ENCODE data around the gene MBLAC1. TPM values are rescaled to one million over a fixed set of nuclear protein-coding genes. Genes with fewer than 3 reads are reported as not detected.

The MBLAC1 gene
- total RNA-seq, 1 experiment from 2014 or later = 3.5 TPM

- no peak; the same call in 1 of the 2 replicates for TF ChIP-seq ZNF532 (CRISPR knock-in tag; IDR thresholded peaks at IDR 0.05; ENCODE audit: borderline replicate concordance)
- no peak for TF ChIP-seq USF2 (CRISPR knock-in tag; IDR thresholded peaks at IDR 0.05)
- TF ChIP-seq OVOL2 (CRISPR knock-in tag; IDR thresholded peaks at IDR 0.05; ENCODE audit: borderline replicate concordance) = peak; percentile 53; the same call in 1 of the 2 replicates
- TF ChIP-seq RORB (CRISPR knock-in tag; IDR thresholded peaks at IDR 0.05) = peak; percentile 76; the same call in 1 of the 2 replicates
- TF ChIP-seq GTF2I (CRISPR knock-in tag; conservative IDR thresholded peaks at IDR 0.05) = no peak
- no peak for TF ChIP-seq E2F4 (CRISPR knock-in tag; IDR thresholded peaks at IDR 0.05; ENCODE audit: borderline replicate concordance, low read depth)
- TF ChIP-seq ZNF281 (CRISPR knock-in tag; IDR thresholded peaks at IDR 0.05) = 0 out of 2 replicates have a peak, but pooled peaks have one; percentile 29
- no peak for TF ChIP-seq ZNF121 (CRISPR knock-in tag; IDR thresholded peaks at IDR 0.05)
- no peak for TF ChIP-seq MLX (CRISPR knock-in tag; IDR thresholded peaks at IDR 0.05)
- TF ChIP-seq EMX1 (CRISPR knock-in tag; IDR thresholded peaks at IDR 0.05) = peak; percentile 78; the same call in 1 of the 2 replicates
- TF ChIP-seq HMGA2 (CRISPR knock-in tag; IDR thresholded peaks at IDR 0.05) = no peak
- no peak for TF ChIP-seq ZNF512 (CRISPR knock-in tag; IDR thresholded peaks at IDR 0.05; ENCODE audit: borderline replicate concordance)
- no peak for TF ChIP-seq PREB (CRISPR knock-in tag; IDR thresholded peaks at IDR 0.05; ENCODE audit: borderline replicate concordance)
- TF ChIP-seq ZNF232 (CRISPR knock-in tag; IDR thresholded peaks at IDR 0.05) = peak; percentile 59; the same call in 1 of the 2 replicates
- TF ChIP-seq NFYB (CRISPR knock-in tag; conservative IDR thresholded peaks at IDR 0.05; ENCODE audit: low read depth) = peak; percentile 67
- no peak for TF ChIP-seq ZNF263 (CRISPR knock-in tag; IDR thresholded peaks at IDR 0.05; ENCODE audit: low read depth)
- no peak for TF ChIP-seq ZBTB21 (CRISPR knock-in tag; IDR thresholded peaks at IDR 0.05; ENCODE audit: borderline replicate concordance)
- TF ChIP-seq NFATC4 (CRISPR knock-in tag; IDR thresholded peaks at IDR 0.05) = no peak
- no peak for TF ChIP-seq STAT6 (CRISPR knock-in tag; conservative IDR thresholded peaks at IDR 0.05; ENCODE audit: low read depth)
Observed at GRCh38 chr7:100100420-100101015, 26.2 kb upstream of the MBLAC1 start (continued).
